IMR-90 (cell line): ENCODE results near the gene RFX2. TPM values are rescaled to one million over a fixed set of nuclear protein-coding genes. Genes with fewer than 3 reads are reported as not detected.
A peak's percentile ranks its signal among the peaks of the same experiment; 100 is the strongest.

Experiments
- ATAC-seq: fragments of 200-7000 bp; cut with Tn5 transposase; 2 replicates; pipeline ENCODE4 v1.9.1; 2020; ENCODE audit warnings: low read depth, mild to moderate bottlenecking, moderate library complexity
- BruUV-seq: library from RNA; stranded (reverse); fragments of 400-500 nt; replicated peaks from 2 replicates; lab custom pipeline; 2021; lab: Mats Ljungman, UMichigan
- CTCF ChIA-PET: fragments of 300-600 bp; formaldehyde crosslinking; extraction: SDS; loops from one replicate; lab custom pipeline; 2021; ENCODE audit warnings: antibody characterized with exemption; lab: Yijun Ruan, JAX
- POLR2A ChIA-PET: fragments of 300-600 bp; sonication (Branson Sonifier 250); formaldehyde crosslinking; loops from one replicate; lab custom pipeline; 2022; ENCODE audit warnings: antibody characterized with exemption; ENCODE audit not compliant: unreplicated experiment; lab: Charles Lee
- DNase-seq: peaks from one replicate; pipeline ENCODE4 v3.0.0; 2013
- H2AFZ ChIP-seq: replicated peaks from 2 replicates; pipeline ENCODE3; 2013; ENCODE audit warnings: low read length, mild to moderate bottlenecking; ENCODE audit not compliant: poor library complexity
- H2AK5ac ChIP-seq: 2 replicates; pipeline ENCODE4 v1.6.1; 2013; ENCODE audit warnings: low read depth, low read length, inconsistent platforms
- H2AK9ac ChIP-seq: replicated peaks from 2 replicates; pipeline ENCODE3; 2013; ENCODE audit warnings: mild to moderate bottlenecking, low read depth, low read length, moderate library complexity; ENCODE audit not compliant: poor library complexity
- H2BK120ac ChIP-seq: 2 replicates; pipeline ENCODE4 v1.6.1; 2013; ENCODE audit warnings: low read depth, low read length, inconsistent platforms
- H2BK15ac ChIP-seq: 3 replicates; pipeline ENCODE4 v1.6.1; 2013; ENCODE audit warnings: low read depth, low read length, inconsistent platforms
- H2BK20ac ChIP-seq: 2 replicates; pipeline ENCODE4 v1.6.1; 2013; ENCODE audit warnings: low read depth, mild to moderate bottlenecking, inconsistent platforms, low read length, moderate library complexity
- H2BK5ac ChIP-seq: 2 replicates; pipeline ENCODE4 v1.6.1; 2013; ENCODE audit warnings: mild to moderate bottlenecking, low read depth, low read length, inconsistent platforms; ENCODE audit not compliant: poor library complexity, severe bottlenecking
- H3K14ac ChIP-seq: replicated peaks from 2 replicates; pipeline ENCODE4 v1.6.1; 2013; ENCODE audit warnings: low read depth, low read length, inconsistent platforms
- H3K18ac ChIP-seq: 2 replicates; pipeline ENCODE4 v1.6.1; 2013; ENCODE audit warnings: low read depth, low read length, control low read depth
- H3K23ac ChIP-seq: 2 replicates; pipeline ENCODE4 v1.6.1; 2013; ENCODE audit warnings: low read depth, low read length, inconsistent platforms
- H3K27ac ChIP-seq: 2 replicates; pipeline ENCODE4 v1.5.1; 2013; ENCODE audit warnings: mild to moderate bottlenecking, control low read depth, low read length; ENCODE audit not compliant: insufficient read depth
- H3K27me3 ChIP-seq: 2 replicates; pipeline ENCODE4 v1.6.1; 2013; ENCODE audit warnings: low read length; ENCODE audit not compliant: control insufficient read depth, insufficient read depth
- H3K36me3 ChIP-seq: 2 replicates; pipeline ENCODE4 v1.6.1; 2013; ENCODE audit warnings: low read length, mixed read lengths; ENCODE audit not compliant: control insufficient read depth, insufficient read depth
- H3K4ac ChIP-seq: 2 replicates; pipeline ENCODE4 v1.6.1; 2013; ENCODE audit warnings: low read depth, low read length, inconsistent platforms
- H3K4me1 ChIP-seq: 2 replicates; pipeline ENCODE4 v1.6.1; 2013; ENCODE audit warnings: low read length, mixed read lengths; ENCODE audit not compliant: control insufficient read depth, insufficient read depth
- H3K4me2 ChIP-seq: 2 replicates; pipeline ENCODE4 v1.6.1; 2013; ENCODE audit warnings: low read depth, mild to moderate bottlenecking, control low read depth, low read length, moderate library complexity
- H3K4me3 ChIP-seq: 2 replicates; pipeline ENCODE4 v1.5.1; 2013; ENCODE audit warnings: low read depth, mild to moderate bottlenecking, control low read depth, low read length, moderate library complexity; ENCODE audit not compliant: insufficient read depth
- H3K56ac ChIP-seq: 2 replicates; pipeline ENCODE4 v1.6.1; 2013; ENCODE audit warnings: low read length, inconsistent platforms; ENCODE audit not compliant: insufficient read depth; ENCODE audit errors: extremely low read depth
- H3K79me1 ChIP-seq, 2 experiments: 2 replicates each; pipeline ENCODE4 v1.6.1; 2013; ENCODE audit warnings: low read length in 2 of 2, inconsistent platforms in 1 of 2, low read depth in 1 of 2
- H3K9ac ChIP-seq: 2 replicates; pipeline ENCODE4 v1.6.1; 2013; ENCODE audit warnings: low read depth, low read length, control low read depth
- H3K9me1 ChIP-seq: 2 replicates; pipeline ENCODE4 v1.6.1; 2013; ENCODE audit warnings: low read length, inconsistent platforms; ENCODE audit not compliant: insufficient read depth
- H3K9me3 ChIP-seq: 2 replicates; pipeline ENCODE4 v1.6.1; 2013; ENCODE audit warnings: low read length; ENCODE audit not compliant: control insufficient read depth, insufficient read depth
- H4K20me1 ChIP-seq: 2 replicates; pipeline ENCODE4 v1.6.1; 2013; ENCODE audit warnings: low read length, inconsistent platforms; ENCODE audit not compliant: insufficient read depth
- H4K5ac ChIP-seq: 2 replicates; pipeline ENCODE4 v1.6.1; 2013; ENCODE audit warnings: mild to moderate bottlenecking, low read depth, low read length, control low read depth
- H4K8ac ChIP-seq, 2 experiments: 2 replicates each; pipeline ENCODE4 v1.6.1; 2013; ENCODE audit warnings: low read depth in 2 of 2, low read length in 2 of 2, control low read depth in 1 of 2, inconsistent platforms in 1 of 2
- H4K91ac ChIP-seq: 2 replicates; pipeline ENCODE4 v1.6.1; 2013; ENCODE audit warnings: low read depth, low read length, inconsistent platforms; ENCODE audit not compliant: insufficient read depth
- BHLHE40 ChIP-seq: fragments of 150-350 bp; IDR thresholded peaks from 2 replicates; pipeline ENCODE4 v1.6.1; 2016; ENCODE audit warnings: mild to moderate bottlenecking, low read depth, low read length
- CEBPB ChIP-seq: IDR thresholded peaks from 2 replicates; pipeline ENCODE4 v1.6.1; 2012; ENCODE audit warnings: low read depth, low read length, improper control_type of control experiment
- CHD1 ChIP-seq: IDR thresholded peaks from 2 replicates; pipeline ENCODE4 v1.6.1; 2012; ENCODE audit warnings: low read depth, low read length, improper control_type of control experiment
- FOS ChIP-seq: fragments of 150-350 bp; IDR thresholded peaks from 2 replicates; pipeline ENCODE4 v1.6.1; 2016; ENCODE audit warnings: low read depth, low read length
- MAZ ChIP-seq: IDR thresholded peaks from 2 replicates; pipeline ENCODE4 v1.6.1; 2012; ENCODE audit warnings: low read depth, mild to moderate bottlenecking, low read length, improper control_type of control experiment, moderate library complexity, borderline replicate concordance
- POLR2A ChIP-seq: IDR thresholded peaks from 2 replicates; pipeline ENCODE4 v1.6.1; 2012; ENCODE audit warnings: mild to moderate bottlenecking, low read depth, low read length
- RAD21 ChIP-seq: IDR thresholded peaks from 2 replicates; pipeline ENCODE4 v1.6.1; 2012; ENCODE audit warnings: low read length, improper control_type of control experiment
- RCOR1 ChIP-seq: IDR thresholded peaks from 2 replicates; pipeline ENCODE4 v1.6.1; 2012; ENCODE audit warnings: mild to moderate bottlenecking, low read length, improper control_type of control experiment; ENCODE audit not compliant: insufficient replicate concordance
- RFX5 ChIP-seq: IDR thresholded peaks from 2 replicates; pipeline ENCODE4 v1.8.0; 2012; ENCODE audit warnings: low read depth, mild to moderate bottlenecking, low read length, moderate library complexity
- SMC3 ChIP-seq: fragments of 150-350 bp; IDR thresholded peaks from 2 replicates; pipeline ENCODE4 v1.6.1; 2016; ENCODE audit warnings: low read depth, mild to moderate bottlenecking, antibody characterized with exemption, low read length, moderate library complexity
- WGBS, 2 experiments: methylation state at CpG; one replicate each; pipeline versions ENCODE4 v1.1.5 to v1.1.7; 2013; ENCODE audit warnings: missing lambda C conversion rate in 2 of 2; ENCODE audit not compliant: insufficient read length in 1 of 2; ENCODE audit errors: extremely low coverage in 2 of 2; 5-methylcytosine and 5-hydroxymethylcytosine counted together
- dilution Hi-C: fragments of 300-500 bp; cut with HindIII; formaldehyde crosslinking; loops from one replicate; pipeline ENCODE4 v1.14.3; 2018; ENCODE audit warnings: low sequenced_read_pairs; ENCODE audit not compliant: unreplicated experiment
- in situ Hi-C: fragments of 300-500 bp; cut with MboI; formaldehyde crosslinking; loops from 3 replicates; pipeline ENCODE4 v1.14.3; 2019; ENCODE audit warnings: low sequenced_read_pairs, inconsistent platforms, mixed read lengths
- intact Hi-C: fragments of 100-400 bp; cut with micrococcal nuclease; formaldehyde crosslinking; loops from 2 replicates; pipeline ENCODE4 v1.10.0; 2022
- polyA plus RNA-seq, 3 experiments: library from polyadenylated mRNA; depleted of rRNA; stranded (reverse); fragments of >200 nt; gene quantifications; 2 replicates each; pipeline ENCODE4 v1.2.3, GENCODE V29; 2012; ENCODE audit warnings: low replicate concordance in 1 of 3
- total RNA-seq: library from RNA; depleted of rRNA; stranded (reverse); fragments of >200 nt; gene quantifications from 2 replicates; pipeline ENCODE4 v1.2.3, GENCODE V29; 2012
- TF ChIP-seq, protein P1 (sequence below): conservative IDR thresholded peaks from 2 replicates; pipeline ENCODE4 v1.5.1; 2012; ENCODE audit warnings: mild to moderate bottlenecking, low read depth, low read length, improper control_type of control experiment
- TF ChIP-seq, protein P2 (sequence below): fragments of 150-350 bp; IDR thresholded peaks from 2 replicates; pipeline ENCODE4 v1.6.1; 2017; ENCODE audit warnings: mild to moderate bottlenecking, antibody characterized with exemption, low read length, low read depth
- TF ChIP-seq, protein P3 (sequence below): fragments of 150-350 bp; IDR thresholded peaks from 2 replicates; pipeline ENCODE4 v1.6.1; 2016; ENCODE audit warnings: low read depth, mild to moderate bottlenecking, low read length, moderate library complexity, borderline replicate concordance

RFX2 gene
- total and polyA plus RNA-seq, 2 of the 4 experiments (the other 2 are of a cell fraction), result 2.2 to 4.9 TPM

DNA sequence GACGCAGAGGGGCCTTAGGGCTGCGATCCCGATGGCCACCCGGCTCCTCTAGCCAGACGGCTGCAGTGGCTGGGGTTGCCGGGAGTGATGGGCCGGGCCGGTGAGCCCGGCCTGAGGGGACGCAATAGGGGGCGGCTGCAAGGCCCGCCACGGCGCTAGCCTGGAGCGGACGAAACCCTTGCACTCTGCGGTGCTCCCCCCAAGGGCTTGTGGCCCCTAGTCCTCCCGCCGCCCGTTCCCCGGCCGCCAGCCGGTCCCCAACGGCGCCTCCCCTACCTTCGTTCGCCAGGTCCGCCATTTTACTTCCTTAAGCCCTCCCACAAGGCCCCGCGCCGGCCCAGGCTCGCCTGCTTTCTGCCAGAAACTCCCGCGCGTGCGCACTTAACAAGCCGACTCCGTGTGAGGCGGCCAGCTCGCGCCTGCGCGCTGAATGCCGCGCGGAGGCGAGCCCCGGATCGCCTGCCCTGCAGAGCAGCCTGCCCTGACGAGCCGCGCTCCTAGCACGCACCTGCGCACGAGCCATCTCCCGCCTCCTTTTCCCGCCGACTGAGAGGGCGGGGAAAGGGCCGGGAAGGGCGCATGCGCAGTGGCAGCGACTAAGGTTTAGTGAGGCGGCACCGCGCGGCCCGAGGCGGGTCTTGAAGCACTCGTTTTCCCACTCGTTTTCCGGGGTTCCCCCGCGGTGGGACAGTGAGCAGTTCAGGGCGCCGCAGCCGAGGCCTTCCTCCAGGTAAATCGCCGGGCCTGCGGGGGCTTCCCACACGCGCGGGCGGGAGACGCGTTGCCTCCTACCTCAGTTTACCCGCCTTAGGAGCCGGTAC lies 132.3 kb downstream of the RFX2 start, which contains the start of gene RANBP3:
Gene RANBP3, minus strand, starts transcription at position 356 of the 821 bp plus-strand sequence. Its CDS starts 58 bp downstream, at position 298.
- Histone ChIP-seq H4K20me1 (peaks cover 39% of the 10 kb centered on the region), H3K4me2 (peak within 1 kb of the TSS; percentile 99), H3K27ac (peak within 1 kb of the TSS; percentile 80), H3K4me3 (peak within 1 kb of the TSS; percentile 61), H3K9me1 (peaks cover 20% of the 10 kb centered on the region), H2BK20ac (no peak within 1 kb of the TSS), H3K14ac (peak within 1 kb of the TSS; percentile 98), H3K9ac (peak within 1 kb of the TSS; percentile 76), H4K91ac (peak within 1 kb of the TSS; percentile 66; the same call in 1 of the 2 replicates), H2BK15ac (0 out of 3 replicates have a peak within 1 kb of the TSS, but pooled peaks have one; percentile 33), H3K36me3 (peaks cover 16% of the 10 kb centered on the region), H2AK5ac (peak within 1 kb of the TSS; percentile 85), H3K18ac (peak within 1 kb of the TSS; percentile 22; the same call in 1 of the 2 replicates), H4K5ac (peak within 1 kb of the TSS; percentile 41), H3K4me1 (peaks cover 14% of the 10 kb centered on the region), H2BK120ac (peak within 1 kb of the TSS; percentile 60), H3K27me3 (no peaks in the 10 kb centered on the region), H2AK9ac (peak within 1 kb of the TSS; percentile 99), H4K8ac (peak within 1 kb of the TSS; percentile 61 to 93), H3K79me1 (peaks cover 15 to 57% of the 10 kb centered on the region in 2 experiments), H2AFZ (peak within 1 kb of the TSS; percentile 99), H3K23ac (peak within 1 kb of the TSS; percentile 85), H2BK5ac (peak within 1 kb of the TSS; percentile 79), H3K9me3 (no peaks in the 10 kb centered on the region), H3K4ac (peak within 1 kb of the TSS; percentile 87), H3K56ac (peak within 1 kb of the TSS; percentile 46; the same call in 1 of the 2 replicates)
- DNase-seq (peak; percentile 99), ATAC-seq (peak; percentile 97)
- CTCF ChIA-PET, result no interaction called here
- 0% methylated on average over 58 of the region's 88 CpGs; no CpG with 5 or more reads in 1 of the 2 experiments for WGBS, 2 experiments
- POLR2A ChIA-PET, result interaction anchor here (0.6 kb wide), 2 partner anchors 250 to 299 kb away, joined by 4 read pairs; no protein-coding TSS in a partner anchor
- in situ Hi-C loops (no loop called here), dilution Hi-C loops (no loop called here), intact Hi-C loops (no loop called here)
- no TSS peak for BruUV-seq
- TF ChIP-seq MAZ (peak; percentile 83; the same call in 1 of the 2 replicates), RFX5 (no peak), POLR2A (no peak; the same call in 1 of the 2 replicates), CHD1 (no peak), SMC3 (no peak), RCOR1 (peak; percentile 21), RAD21 (no peak), FOS (no peak), BHLHE40 (peak; percentile 86), CEBPB (no peak)
- TF ChIP-seq, protein P1, sequence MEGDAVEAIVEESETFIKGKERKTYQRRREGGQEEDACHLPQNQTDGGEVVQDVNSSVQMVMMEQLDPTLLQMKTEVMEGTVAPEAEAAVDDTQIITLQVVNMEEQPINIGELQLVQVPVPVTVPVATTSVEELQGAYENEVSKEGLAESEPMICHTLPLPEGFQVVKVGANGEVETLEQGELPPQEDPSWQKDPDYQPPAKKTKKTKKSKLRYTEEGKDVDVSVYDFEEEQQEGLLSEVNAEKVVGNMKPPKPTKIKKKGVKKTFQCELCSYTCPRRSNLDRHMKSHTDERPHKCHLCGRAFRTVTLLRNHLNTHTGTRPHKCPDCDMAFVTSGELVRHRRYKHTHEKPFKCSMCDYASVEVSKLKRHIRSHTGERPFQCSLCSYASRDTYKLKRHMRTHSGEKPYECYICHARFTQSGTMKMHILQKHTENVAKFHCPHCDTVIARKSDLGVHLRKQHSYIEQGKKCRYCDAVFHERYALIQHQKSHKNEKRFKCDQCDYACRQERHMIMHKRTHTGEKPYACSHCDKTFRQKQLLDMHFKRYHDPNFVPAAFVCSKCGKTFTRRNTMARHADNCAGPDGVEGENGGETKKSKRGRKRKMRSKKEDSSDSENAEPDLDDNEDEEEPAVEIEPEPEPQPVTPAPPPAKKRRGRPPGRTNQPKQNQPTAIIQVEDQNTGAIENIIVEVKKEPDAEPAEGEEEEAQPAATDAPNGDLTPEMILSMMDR, result no peak
- TF ChIP-seq, protein P2, sequence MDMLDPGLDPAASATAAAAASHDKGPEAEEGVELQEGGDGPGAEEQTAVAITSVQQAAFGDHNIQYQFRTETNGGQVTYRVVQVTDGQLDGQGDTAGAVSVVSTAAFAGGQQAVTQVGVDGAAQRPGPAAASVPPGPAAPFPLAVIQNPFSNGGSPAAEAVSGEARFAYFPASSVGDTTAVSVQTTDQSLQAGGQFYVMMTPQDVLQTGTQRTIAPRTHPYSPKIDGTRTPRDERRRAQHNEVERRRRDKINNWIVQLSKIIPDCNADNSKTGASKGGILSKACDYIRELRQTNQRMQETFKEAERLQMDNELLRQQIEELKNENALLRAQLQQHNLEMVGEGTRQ, result no peak
- TF ChIP-seq, protein P3, sequence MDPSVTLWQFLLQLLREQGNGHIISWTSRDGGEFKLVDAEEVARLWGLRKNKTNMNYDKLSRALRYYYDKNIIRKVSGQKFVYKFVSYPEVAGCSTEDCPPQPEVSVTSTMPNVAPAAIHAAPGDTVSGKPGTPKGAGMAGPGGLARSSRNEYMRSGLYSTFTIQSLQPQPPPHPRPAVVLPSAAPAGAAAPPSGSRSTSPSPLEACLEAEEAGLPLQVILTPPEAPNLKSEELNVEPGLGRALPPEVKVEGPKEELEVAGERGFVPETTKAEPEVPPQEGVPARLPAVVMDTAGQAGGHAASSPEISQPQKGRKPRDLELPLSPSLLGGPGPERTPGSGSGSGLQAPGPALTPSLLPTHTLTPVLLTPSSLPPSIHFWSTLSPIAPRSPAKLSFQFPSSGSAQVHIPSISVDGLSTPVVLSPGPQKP, result no peak
